ENCODE data around the gene IGF1R. TPM values are rescaled to one million over a fixed set of nuclear protein-coding genes. Genes with fewer than 3 reads are reported as not detected.

IGF1R gene
- total RNA-seq, 1 donor from 2014 or later, result 62.7 TPM

DNA sequence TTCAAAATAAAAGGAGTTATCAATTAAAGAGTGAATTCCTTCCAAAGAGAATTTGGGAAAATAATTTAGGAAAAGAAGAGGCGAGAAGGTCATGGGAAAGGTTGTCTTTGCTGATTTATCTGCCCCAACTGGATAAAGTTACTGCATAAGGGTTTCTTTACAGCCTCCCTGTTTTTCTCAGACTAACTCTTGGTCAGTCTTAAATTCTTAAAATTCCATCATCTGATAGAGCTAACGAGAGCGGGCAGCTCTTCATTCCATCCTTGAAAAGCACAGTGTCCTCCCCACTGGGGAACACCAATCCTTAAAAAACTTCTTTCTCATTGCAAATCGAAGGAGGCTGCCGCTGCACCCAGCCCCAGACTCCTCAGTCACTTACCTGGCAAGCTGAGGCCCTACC, 252.0 kb downstream of the IGF1R start:
- DNase-seq (ENCODE audit: low read depth), result no peak
- Histone ChIP-seq H3K27me3 (ENCODE audit: control insufficient read depth, insufficient read depth, low read length) (no peaks in the 10 kb centered on the region), H3K36me3 (ENCODE audit: control insufficient read depth, insufficient read depth, low read length) (no peaks in the 10 kb centered on the region), H3K4me3 (ENCODE audit: low read depth, low read length) (no peak overlapping the region)
- no peak for TF ChIP-seq CTCF (IDR thresholded peaks at IDR 0.05; ENCODE audit: insufficient read depth, low read length, poor library complexity, severe bottlenecking)

- Histone ChIP-seq H3K36me3 (ENCODE audit: control insufficient read depth, insufficient read depth, low read length) (no peaks in the 10 kb centered on the region), H3K27me3 (ENCODE audit: control insufficient read depth, insufficient read depth, low read length) (no peaks in the 10 kb centered on the region), H3K4me3 (ENCODE audit: low read depth, low read length) (no peak overlapping the region)
- no peak for TF ChIP-seq CTCF (IDR thresholded peaks at IDR 0.05; ENCODE audit: insufficient read depth, low read length, poor library complexity, severe bottlenecking)
- no peak for DNase-seq (ENCODE audit: low read depth)
Measured at GRCh38 chr15:98901434-98902072, 253.2 kb downstream of the IGF1R start.

- DNase-seq (ENCODE audit: low read depth), result no peak
- H3K4me3 ChIP-seq (ENCODE audit: low read depth, low read length), result no peak overlapping the region
Measured at GRCh38 chr15:98902931-98903330, 254.6 kb downstream of the IGF1R start.

DNA sequence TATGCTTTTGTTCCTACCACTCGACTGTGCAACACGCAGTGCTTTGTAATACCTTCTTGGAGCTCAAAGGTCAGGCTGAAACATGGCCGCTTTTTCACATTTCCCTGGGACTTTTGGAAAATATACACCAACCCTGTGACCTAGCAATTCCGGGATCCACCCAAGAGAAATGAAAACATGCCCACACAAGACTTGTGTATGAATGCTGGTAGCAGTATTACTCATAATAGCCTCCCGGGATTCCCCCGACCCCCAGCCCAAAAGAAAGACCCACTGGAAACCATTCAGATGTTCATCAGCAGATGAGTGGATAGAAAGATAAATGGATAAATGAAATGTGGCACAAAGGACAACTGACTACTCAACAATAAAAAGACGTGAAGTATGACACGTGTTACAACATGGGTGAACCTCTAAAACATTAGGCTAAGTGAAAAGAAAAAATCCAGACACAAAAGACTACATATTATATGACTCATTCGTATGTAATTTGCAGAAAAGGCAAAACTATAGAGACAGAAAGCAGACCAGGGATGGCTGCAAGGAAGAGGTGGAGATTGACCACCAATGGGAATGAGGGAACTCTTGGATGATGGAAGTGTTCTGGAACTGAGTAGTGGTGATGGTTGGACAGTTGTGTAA, 255.2 kb downstream of the IGF1R start:
- no peak for DNase-seq (ENCODE audit: low read depth)
- H3K27me3 ChIP-seq (ENCODE audit: control insufficient read depth, insufficient read depth, low read length), result no peaks in the 10 kb centered on the region
- no peaks in the 10 kb centered on the region for H3K36me3 ChIP-seq (ENCODE audit: control insufficient read depth, insufficient read depth, low read length)
- H3K4me3 ChIP-seq (ENCODE audit: low read depth, low read length), result no peak overlapping the region
- TF ChIP-seq CTCF (IDR thresholded peaks at IDR 0.05; ENCODE audit: insufficient read depth, low read length, poor library complexity, severe bottlenecking), result no peak

More at GRCh38 chr15:98902931-98903330, 254.6 kb downstream of the IGF1R start:
- H3K36me3 ChIP-seq (ENCODE audit: control insufficient read depth, insufficient read depth, low read length), result no peaks in the 10 kb centered on the region
- H3K27me3 ChIP-seq (ENCODE audit: control insufficient read depth, insufficient read depth, low read length), result no peaks in the 10 kb centered on the region
- no peak for TF ChIP-seq CTCF (IDR thresholded peaks at IDR 0.05; ENCODE audit: insufficient read depth, low read length, poor library complexity, severe bottlenecking)

DNA sequence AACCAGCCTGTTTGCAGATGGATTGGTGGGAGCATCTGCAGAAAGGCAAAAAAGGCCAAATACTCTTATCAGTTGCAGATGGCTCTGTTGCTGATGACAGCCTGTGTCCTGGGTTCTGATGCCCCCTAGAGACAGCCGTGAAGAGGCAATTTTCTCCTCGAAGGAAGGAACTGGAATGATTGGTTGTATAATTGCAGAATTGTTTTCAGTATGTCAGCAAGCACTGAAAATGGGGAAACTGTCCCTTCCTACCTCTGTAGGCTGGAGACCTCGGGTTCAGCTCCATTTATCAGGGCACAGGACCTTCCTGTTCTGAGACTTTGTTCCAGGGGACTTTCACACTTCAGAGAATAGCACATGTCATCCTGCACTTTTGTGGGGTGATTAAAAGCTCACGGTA, 256.2 kb downstream of the IGF1R start:
- no peaks in the 10 kb centered on the region for H3K36me3 ChIP-seq (ENCODE audit: control insufficient read depth, insufficient read depth, low read length)
- H3K4me3 ChIP-seq (ENCODE audit: low read depth, low read length), result no peak overlapping the region
- peak; percentile 71 for TF ChIP-seq CTCF (IDR thresholded peaks at IDR 0.05; ENCODE audit: insufficient read depth, low read length, poor library complexity, severe bottlenecking)
- no peaks in the 10 kb centered on the region for H3K27me3 ChIP-seq (ENCODE audit: control insufficient read depth, insufficient read depth, low read length)
- DNase-seq (ENCODE audit: low read depth), result no peak
